Fibroblast of skin of right quadriceps (primary cell): ENCODE data around the gene LTA4H.

ENCODE experiments used
- DNase-seq: peaks from one replicate; pipeline ENCODE4 v3.0.0-alpha.2; 2013

Gene LTA4H

GRCh38 chr12:96056646-96057455 lies 21.5 kb upstream of the LTA4H start:
- no peak for DNase-seq

GRCh38 chr12:96054244-96054610 lies 18.8 kb upstream of the LTA4H start:
- DNase-seq: no peak

- no peak for DNase-seq
Measured at GRCh38 chr12:96053476-96054243, 18.3 kb upstream of the LTA4H start.

GRCh38 chr12:96051756-96052485 lies 16.5 kb upstream of the LTA4H start:
- DNase-seq: no peak

- no peak for DNase-seq
Measured at GRCh38 chr12:96050139-96050538, 14.8 kb upstream of the LTA4H start.

GRCh38 chr12:96049101-96049500 lies 13.7 kb upstream of the LTA4H start:
- DNase-seq: no peak

GRCh38 chr12:96048393-96048969 lies 13.1 kb upstream of the LTA4H start:
- DNase-seq: no peak

- peak; percentile 61 for DNase-seq
Measured at GRCh38 chr12:96047229-96048211, 12.1 kb upstream of the LTA4H start.

- no peak for DNase-seq
Measured at GRCh38 chr12:96046543-96047228, 11.3 kb upstream of the LTA4H start.

GRCh38 chr12:96045566-96045965 lies 10.2 kb upstream of the LTA4H start:
- no peak for DNase-seq

- no peak for DNase-seq
Measured at GRCh38 chr12:96044943-96045290, 9.5 kb upstream of the LTA4H start.

GRCh38 chr12:96044017-96044942 lies 8.9 kb upstream of the LTA4H start:
- peak; percentile 68 for DNase-seq

GRCh38 chr12:96041181-96041580 lies 5.8 kb upstream of the LTA4H start:
- no peak for DNase-seq

- DNase-seq: no peak
Measured at GRCh38 chr12:96040305-96041133, 5.1 kb upstream of the LTA4H start.

- no peak for DNase-seq
Measured at GRCh38 chr12:96039516-96039915, 4.1 kb upstream of the LTA4H start.

- DNase-seq: peak; percentile 46
Measured at GRCh38 chr12:96036765-96037455, 1.5 kb upstream of the LTA4H start.

- peak; percentile 16 for DNase-seq
Measured at GRCh38 chr12:96034621-96035282, 635 bp downstream of the LTA4H start.
